ENCODE results near the gene TMEM132C.

TMEM132C gene

GRCh38 chr12:128402486-128403243 is 135.7 kb downstream of the TMEM132C start:
- in situ Hi-C loops (cut with MboI; ENCODE audit: low sequenced_read_pairs), result no loop called here

GRCh38 chr12:128408669-128409068 is 141.7 kb downstream of the TMEM132C start:
- in situ Hi-C loops (cut with MboI; ENCODE audit: low sequenced_read_pairs), result no loop called here

- in situ Hi-C loops (cut with MboI; ENCODE audit: low sequenced_read_pairs), result no loop called here
Observed at GRCh38 chr12:128415036-128415560, 148.1 kb downstream of the TMEM132C start.

GRCh38 chr12:128418944-128419343 is 152.0 kb downstream of the TMEM132C start:
- in situ Hi-C loops (cut with MboI; ENCODE audit: low sequenced_read_pairs), result no loop called here

GRCh38 chr12:128420163-128420562 is 153.2 kb downstream of the TMEM132C start:
- in situ Hi-C loops (cut with MboI; ENCODE audit: low sequenced_read_pairs), result no loop called here

- in situ Hi-C loops (cut with MboI; ENCODE audit: low sequenced_read_pairs), result no loop called here
Observed at GRCh38 chr12:128421375-128421774, 154.4 kb downstream of the TMEM132C start.

GRCh38 chr12:128423205-128423604 is 156.2 kb downstream of the TMEM132C start:
- in situ Hi-C loops (cut with MboI; ENCODE audit: low sequenced_read_pairs), result no loop called here

- in situ Hi-C loops (cut with MboI; ENCODE audit: low sequenced_read_pairs), result no loop called here
Observed at GRCh38 chr12:128424931-128425431, 158.0 kb downstream of the TMEM132C start.

GRCh38 chr12:128425666-128426331 is 158.8 kb downstream of the TMEM132C start:
- in situ Hi-C loops (cut with MboI; ENCODE audit: low sequenced_read_pairs), result no loop called here

DNA sequence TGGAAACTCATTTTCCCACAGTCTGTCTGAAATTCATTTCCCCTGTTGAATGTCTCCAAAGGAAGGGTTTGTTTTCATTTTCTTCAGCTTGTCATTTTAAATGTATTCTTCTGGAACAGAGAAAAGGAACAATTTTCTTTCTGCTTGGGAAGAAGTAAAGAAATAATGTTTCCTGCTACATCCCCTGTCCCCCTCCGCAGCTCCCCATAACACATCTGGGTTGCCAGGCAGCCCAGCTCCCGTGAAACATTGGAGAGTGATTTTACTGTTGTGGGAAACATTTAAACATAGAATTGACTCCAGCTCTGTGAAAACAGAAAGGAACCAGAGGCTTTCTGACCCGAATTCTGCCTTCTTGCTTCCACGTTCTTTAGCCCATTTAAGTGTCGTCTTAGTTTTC is 159.5 kb downstream of the TMEM132C start:
- in situ Hi-C loops (cut with MboI; ENCODE audit: low sequenced_read_pairs), result no loop called here

DNA sequence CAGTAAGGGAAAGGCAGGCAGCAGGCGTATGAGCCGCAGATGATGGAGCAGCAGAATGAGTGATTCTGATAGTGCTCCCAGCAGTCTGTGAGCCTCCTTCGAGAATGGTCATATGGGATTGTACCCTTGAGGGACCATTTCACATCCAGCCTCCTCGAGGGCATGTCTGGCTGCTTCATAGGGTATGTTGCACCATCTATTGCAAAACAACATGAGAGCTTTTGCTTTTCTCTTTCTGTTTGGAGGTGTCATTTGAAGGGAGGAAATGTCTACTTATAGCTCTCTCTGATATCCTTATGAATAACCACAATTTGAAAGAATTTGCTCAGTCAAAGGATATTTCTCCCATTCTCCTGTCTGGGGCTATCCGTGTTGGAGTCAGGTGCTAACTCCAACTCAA is 172.8 kb downstream of the TMEM132C start:
- in situ Hi-C loops (cut with MboI; ENCODE audit: low sequenced_read_pairs), result no loop called here

DNA sequence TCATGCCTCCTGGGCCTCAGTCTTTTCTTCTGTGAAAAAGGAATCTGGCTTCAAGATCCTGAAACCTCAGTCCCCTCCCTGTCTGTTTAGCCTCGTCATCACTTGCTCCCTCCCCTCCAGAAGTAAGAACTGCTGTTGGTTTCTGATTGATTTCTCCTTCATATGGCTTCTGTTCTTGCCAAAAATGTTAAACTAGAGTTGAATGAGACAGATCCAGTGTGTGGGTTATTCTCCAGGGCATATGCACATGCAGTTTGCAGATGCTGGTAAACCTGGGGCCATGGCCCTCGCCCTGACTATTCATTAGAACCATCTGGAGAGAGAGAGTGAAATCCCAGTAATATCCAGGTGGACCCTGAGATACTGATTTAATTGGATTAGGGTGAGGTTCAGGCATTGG is 175.1 kb downstream of the TMEM132C start:
- in situ Hi-C loops (cut with MboI; ENCODE audit: low sequenced_read_pairs), result no loop called here

GRCh38 chr12:128444598-128444997 is 177.6 kb downstream of the TMEM132C start:
- in situ Hi-C loops (cut with MboI; ENCODE audit: low sequenced_read_pairs), result no loop called here

DNA sequence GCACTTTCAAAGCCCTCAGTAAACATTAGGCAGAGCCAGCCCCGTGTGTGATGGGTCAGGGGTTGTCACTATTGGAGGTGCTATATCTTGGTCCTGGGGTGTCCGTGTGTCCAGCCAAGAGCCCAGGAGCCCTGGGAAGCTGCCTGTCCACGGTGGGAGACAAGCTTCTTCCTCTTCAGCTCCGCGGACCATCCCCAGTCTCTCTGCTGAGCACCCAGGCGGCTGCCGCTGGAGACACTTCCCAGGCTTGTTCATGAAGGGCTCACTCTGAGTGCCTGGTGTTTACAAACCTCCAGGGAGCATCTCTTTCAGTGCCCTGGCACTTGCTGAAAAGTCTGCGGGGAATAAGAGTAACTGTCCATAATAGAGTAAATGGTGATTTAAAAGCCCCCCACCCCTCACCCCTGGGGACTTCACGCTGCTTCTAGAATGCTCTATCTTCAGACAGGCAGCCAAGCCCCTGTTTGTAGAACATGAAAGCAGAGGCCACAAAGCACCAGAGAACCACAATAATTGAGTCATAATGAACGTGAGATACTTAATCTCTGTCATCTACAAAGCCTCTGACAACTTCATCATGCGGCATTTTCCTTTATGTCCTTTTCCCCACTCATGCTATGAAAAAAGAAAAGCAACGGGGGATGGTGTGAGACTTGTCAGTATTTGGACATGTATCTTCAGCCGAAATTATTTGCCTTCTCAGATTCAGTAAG is 178.6 kb downstream of the TMEM132C start:
- in situ Hi-C loops (cut with MboI; ENCODE audit: low sequenced_read_pairs), result no loop called here

DNA sequence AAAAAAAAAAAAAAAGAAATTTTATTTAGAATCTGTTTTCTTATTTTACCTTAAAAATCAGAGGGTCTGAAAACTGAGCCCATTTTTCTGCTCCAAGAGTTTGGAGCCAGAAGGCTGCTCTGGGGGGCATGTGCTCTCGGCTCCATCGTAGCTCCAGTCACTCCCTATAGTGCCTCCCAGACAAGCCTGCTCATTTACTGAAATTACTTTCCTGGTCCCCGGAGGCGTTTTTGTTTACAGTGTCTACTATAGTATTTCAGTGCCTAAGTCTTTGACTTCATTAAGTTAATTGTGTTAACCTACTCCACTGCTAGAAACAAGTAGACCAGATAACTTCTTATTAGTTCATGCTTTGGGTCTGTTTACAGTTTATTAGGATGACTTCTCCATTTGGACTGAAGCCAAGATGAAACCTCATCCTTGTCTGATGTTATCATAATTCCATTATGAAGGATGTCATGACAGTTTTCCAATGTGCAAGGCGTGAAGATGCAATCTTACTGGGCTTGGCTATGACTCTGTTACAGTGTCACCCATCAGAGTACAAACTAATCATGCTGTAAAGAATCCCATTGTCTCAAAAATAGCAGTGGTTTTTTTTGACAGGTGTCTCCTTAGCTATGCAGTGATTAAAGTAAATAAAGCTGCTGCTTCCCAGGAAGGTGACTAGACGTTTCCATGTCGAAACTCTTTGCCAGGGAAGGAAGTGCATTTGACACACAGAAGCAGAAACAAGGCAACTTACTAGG is 182.3 kb downstream of the TMEM132C start:
- in situ Hi-C loops (cut with MboI; ENCODE audit: low sequenced_read_pairs), result no loop called here

GRCh38 chr12:128450810-128451209 is 183.8 kb downstream of the TMEM132C start:
- in situ Hi-C loops (cut with MboI; ENCODE audit: low sequenced_read_pairs), result no loop called here

GRCh38 chr12:128455851-128456250 is 188.9 kb downstream of the TMEM132C start:
- in situ Hi-C loops (cut with MboI; ENCODE audit: low sequenced_read_pairs), result no loop called here

DNA sequence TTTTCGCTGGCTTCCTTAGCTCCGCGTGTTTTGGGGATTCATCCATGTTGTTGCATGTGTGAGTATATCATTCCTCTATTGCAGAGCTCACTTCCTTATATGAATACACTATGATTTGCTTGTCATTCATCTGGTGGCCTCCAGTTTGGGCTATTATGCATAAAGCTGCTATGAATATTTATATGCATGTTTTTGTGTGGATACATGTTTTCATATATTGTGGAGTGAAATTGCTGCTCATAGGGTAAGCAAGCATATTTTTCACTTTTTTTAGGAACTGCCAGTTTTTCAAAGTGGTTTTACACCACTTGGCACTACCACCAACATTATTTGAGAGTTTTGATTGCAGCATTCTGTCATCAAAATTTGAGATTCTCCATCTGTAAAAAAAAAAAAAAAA is 190.0 kb downstream of the TMEM132C start:
- in situ Hi-C loops (cut with MboI; ENCODE audit: low sequenced_read_pairs), result no loop called here

DNA sequence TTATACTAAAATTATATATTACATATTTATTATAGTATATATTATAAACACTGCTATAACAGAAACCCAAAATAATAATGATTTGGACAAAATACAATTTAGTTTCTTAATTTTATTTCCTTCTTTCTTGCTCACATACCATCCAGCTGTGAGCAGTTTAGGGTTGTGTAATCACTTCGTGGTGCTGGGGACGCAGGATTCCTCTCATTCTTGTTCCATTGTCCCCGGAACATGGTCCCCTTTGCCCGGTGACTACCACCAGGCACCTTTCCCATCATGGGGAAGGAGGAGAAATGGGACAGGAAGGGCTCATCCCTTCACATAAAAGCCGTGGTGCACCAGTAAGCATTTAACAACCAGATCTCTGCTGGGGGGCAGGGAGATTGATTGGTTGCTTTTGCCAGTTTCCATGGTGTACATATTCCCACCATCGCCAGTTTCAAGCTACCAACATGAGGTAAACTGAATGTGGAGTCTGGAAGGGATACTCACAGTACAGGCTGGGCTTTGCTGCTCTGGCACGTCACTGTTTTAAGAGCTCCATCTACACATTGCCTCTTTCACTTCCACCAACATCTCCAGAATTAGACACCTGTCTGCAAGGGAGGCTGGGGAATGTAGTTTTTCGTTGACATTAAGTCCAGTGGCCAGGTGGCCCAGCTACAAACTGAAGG is 191.5 kb downstream of the TMEM132C start:
- in situ Hi-C loops (cut with MboI; ENCODE audit: low sequenced_read_pairs), result no loop called here

DNA sequence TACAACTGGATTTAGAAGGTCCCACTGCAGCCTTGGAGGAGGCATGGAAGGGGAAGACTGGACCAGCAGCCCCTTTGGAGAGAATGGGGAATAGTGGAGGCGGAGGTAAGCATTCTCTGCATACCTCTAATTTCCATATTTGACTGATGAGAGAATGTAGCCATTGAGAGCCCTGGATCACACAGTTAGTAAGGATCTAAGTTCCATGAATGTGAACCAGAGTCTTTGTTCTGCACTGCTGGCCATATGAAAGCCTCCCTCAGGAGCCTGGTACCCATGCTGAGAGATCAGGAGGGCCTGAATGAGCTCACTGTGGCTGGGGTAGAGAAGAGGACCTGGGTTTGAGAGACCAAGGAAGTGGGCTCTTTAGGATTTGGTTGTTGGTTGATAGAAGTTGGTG is 192.1 kb downstream of the TMEM132C start:
- in situ Hi-C loops (cut with MboI; ENCODE audit: low sequenced_read_pairs), result no loop called here
